Neural crest cell (in vitro differentiated cells): Measurements from ENCODE around the gene AUTS2. TPM values are rescaled to one million over a fixed set of nuclear protein-coding genes. Genes with fewer than 3 reads are reported as not detected.

Experiments used
- DNase-seq: peaks from one replicate; pipeline ENCODE4 v3.0.0; 2021; ENCODE audit warnings: low read depth, mixed read lengths, low spot score
- H3K27ac Mint-ChIP-seq: one replicate; pipeline ENCODE4 v1.8.0; 2021; ENCODE audit warnings: mild to moderate bottlenecking, mixed read lengths; ENCODE audit not compliant: unreplicated experiment
- H3K27me3 Mint-ChIP-seq: 2 replicates; pipeline ENCODE4 v1.8.0; 2021; ENCODE audit warnings: low read depth, mild to moderate bottlenecking, mixed read lengths
- H3K36me3 Mint-ChIP-seq: 2 replicates; pipeline ENCODE4 v1.8.0; 2021; ENCODE audit warnings: low read depth, mild to moderate bottlenecking, mixed read lengths
- H3K4me1 Mint-ChIP-seq: 2 replicates; pipeline ENCODE4 v1.8.0; 2021; ENCODE audit warnings: mixed read lengths
- H3K4me3 Mint-ChIP-seq: one replicate; pipeline ENCODE4 v1.8.0; 2021; ENCODE audit warnings: mild to moderate bottlenecking, mixed read lengths
- H3K9me3 Mint-ChIP-seq: 2 replicates; pipeline ENCODE4 v1.8.0; 2021; ENCODE audit warnings: mixed read lengths
- total RNA-seq: library from RNA; stranded (reverse); gene quantifications from 2 replicates; pipeline ENCODE4 v1.2.1, GENCODE V29; 2021
- TF ChIP-seq, protein P1 (sequence below): fragments of 200-600 bp; sonication (generic); conservative IDR thresholded peaks from 2 replicates; pipeline ENCODE4 v1.5.0; 2021; ENCODE audit warnings: antibody characterized with exemption, mild to moderate bottlenecking

Gene AUTS2
- total RNA-seq, 1 donor from 2014 or later = 152 TPM

DNA sequence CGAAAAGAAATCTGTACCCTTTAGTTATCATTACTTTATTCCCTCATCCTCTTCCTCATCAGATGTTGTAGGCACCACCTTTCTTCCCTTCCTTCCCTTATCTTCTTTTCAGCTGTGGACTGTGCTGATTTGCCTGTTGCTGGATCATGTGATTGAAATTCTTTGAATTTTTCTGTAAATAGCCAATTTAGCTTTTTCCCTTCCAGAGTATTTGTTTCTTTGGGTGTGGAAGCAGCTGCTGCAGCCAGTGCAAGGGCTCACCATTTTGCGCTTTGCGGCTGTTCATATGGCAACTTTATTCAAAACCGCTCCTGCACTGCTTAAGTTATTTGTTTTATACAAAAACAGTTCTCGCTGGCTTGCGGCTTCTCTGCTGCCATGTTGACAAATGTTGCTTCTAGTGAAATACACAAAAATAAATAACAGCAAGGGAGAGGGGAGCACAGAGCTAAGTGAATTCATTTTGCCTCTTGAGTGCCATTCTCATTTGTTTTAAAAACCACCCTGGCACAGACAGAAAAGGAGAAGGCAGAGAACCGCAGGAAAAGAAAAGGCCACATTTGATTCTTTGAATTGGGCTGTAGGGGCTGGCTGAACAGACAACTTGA is 151.2 kb downstream of the AUTS2 start:
- Mint-ChIP-seq H3K4me1 (peaks cover 31% of the 10 kb centered on the region), H3K4me3 (no peak overlapping the region), H3K27ac (no peak overlapping the region), H3K27me3 (no peaks in the 10 kb centered on the region), H3K36me3 (no peaks in the 10 kb centered on the region), H3K9me3 (no peaks in the 10 kb centered on the region)
- TF ChIP-seq, protein P1, sequence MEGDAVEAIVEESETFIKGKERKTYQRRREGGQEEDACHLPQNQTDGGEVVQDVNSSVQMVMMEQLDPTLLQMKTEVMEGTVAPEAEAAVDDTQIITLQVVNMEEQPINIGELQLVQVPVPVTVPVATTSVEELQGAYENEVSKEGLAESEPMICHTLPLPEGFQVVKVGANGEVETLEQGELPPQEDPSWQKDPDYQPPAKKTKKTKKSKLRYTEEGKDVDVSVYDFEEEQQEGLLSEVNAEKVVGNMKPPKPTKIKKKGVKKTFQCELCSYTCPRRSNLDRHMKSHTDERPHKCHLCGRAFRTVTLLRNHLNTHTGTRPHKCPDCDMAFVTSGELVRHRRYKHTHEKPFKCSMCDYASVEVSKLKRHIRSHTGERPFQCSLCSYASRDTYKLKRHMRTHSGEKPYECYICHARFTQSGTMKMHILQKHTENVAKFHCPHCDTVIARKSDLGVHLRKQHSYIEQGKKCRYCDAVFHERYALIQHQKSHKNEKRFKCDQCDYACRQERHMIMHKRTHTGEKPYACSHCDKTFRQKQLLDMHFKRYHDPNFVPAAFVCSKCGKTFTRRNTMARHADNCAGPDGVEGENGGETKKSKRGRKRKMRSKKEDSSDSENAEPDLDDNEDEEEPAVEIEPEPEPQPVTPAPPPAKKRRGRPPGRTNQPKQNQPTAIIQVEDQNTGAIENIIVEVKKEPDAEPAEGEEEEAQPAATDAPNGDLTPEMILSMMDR = no peak
- no peak for DNase-seq

DNA sequence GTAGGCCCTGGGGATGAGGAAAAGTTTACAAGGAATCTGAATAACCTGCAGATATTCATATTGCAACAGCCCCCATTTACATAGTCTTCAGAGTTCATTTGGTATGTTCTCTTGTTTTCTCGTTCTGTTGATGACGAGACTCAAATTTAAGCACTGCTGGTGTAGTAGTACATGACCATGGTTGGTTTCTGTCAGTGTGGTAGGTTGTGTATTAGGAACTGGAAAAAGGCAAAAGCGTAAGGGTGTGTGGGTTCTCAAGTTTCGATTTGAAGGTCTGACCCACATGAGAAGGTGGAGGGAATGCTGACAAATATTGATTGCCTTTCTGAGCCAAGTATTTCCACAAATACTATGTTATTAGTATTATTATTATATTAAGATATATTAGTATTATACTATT is 151.7 kb downstream of the AUTS2 start:
- H3K9me3 Mint-ChIP-seq = no peaks in the 10 kb centered on the region
- no peaks in the 10 kb centered on the region for H3K36me3 Mint-ChIP-seq
- no peaks in the 10 kb centered on the region for H3K27me3 Mint-ChIP-seq
- no peak overlapping the region for H3K27ac Mint-ChIP-seq
- TF ChIP-seq, protein P1 = no peak
- no peak overlapping the region for H3K4me3 Mint-ChIP-seq
- no peak for DNase-seq
- peaks cover 36% of the 10 kb centered on the region for H3K4me1 Mint-ChIP-seq

DNA sequence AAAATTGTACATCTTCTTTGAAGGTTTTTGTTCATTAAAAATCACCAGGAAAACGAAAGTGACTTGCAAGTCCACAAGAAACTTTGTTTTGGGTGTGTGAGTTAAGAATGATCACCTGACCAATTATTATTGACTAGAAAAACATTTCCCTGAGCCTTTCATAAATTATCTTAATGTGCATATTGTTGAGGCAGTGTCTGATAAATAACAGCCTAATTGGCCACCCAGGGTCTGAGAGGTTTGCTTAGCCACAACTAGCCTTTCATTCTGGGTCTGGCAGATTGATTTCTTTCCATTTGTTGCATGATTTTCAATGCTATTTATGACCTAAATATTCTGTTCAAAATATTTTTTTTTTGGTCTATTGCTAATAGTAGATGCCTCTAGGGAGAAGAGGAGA is 152.8 kb downstream of the AUTS2 start:
- Mint-ChIP-seq H3K27ac (no peak overlapping the region), H3K36me3 (no peaks in the 10 kb centered on the region), H3K27me3 (no peaks in the 10 kb centered on the region), H3K4me1 (peaks cover 46% of the 10 kb centered on the region), H3K9me3 (no peaks in the 10 kb centered on the region), H3K4me3 (no peak overlapping the region)
- DNase-seq = no peak
- TF ChIP-seq, protein P1 = no peak

DNA sequence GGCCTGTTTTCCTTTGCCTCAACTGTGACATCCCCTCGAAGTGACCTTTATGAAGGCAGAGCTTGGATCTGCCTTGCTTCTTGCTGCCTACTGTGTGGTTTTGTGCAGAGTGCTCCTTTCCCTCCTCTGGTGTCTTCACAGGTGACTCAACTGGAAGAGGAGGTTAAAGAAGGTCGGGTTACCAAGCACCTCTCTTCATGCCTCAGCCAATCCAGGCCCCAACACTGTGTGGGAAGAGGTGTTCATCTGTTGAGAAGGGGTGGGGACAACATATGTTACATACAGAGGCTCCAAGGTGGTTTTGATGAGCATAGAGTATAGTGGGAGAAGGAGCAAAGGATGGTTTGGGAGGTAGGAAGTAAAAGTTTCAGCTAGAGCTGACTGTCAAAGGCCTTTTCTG is 155.7 kb downstream of the AUTS2 start:
- no peak overlapping the region for H3K27ac Mint-ChIP-seq

DNA sequence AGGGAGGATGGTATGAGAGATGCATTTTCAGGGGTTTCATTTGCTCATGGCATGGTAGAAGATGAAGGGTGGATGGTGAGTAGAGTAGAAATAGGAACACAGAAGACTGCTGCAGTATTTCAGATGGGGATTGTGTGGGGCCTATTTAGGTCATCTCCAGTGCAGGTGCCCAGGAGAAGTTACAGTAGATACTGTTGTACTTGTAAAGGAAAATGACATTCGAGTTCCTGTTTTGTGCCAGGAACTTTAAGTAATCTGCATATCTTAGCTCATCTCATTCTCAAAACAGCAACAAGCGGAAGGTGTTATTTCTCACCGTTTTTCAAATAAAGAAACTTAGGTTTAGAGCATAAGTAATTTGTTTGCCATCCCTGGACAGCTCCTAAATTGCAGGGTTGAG is 156.2 kb downstream of the AUTS2 start:
- TF ChIP-seq, protein P1 = no peak
- no peaks in the 10 kb centered on the region for H3K9me3 Mint-ChIP-seq
- peaks cover 56% of the 10 kb centered on the region for H3K4me1 Mint-ChIP-seq
- DNase-seq = no peak
- H3K4me3 Mint-ChIP-seq = peak overlapping the region; percentile 3
- H3K36me3 Mint-ChIP-seq = no peaks in the 10 kb centered on the region
- H3K27me3 Mint-ChIP-seq = no peaks in the 10 kb centered on the region
- H3K27ac Mint-ChIP-seq = no peak overlapping the region

More for the DNA sequence above, 155.7 kb downstream of the AUTS2 start:
- Mint-ChIP-seq H3K4me1 (peaks cover 60% of the 10 kb centered on the region), H3K4me3 (peak overlapping the region; percentile 3), H3K27me3 (no peaks in the 10 kb centered on the region), H3K36me3 (no peaks in the 10 kb centered on the region), H3K9me3 (no peaks in the 10 kb centered on the region)
- DNase-seq = no peak
- TF ChIP-seq, protein P1 = no peak
